Measurements from ENCODE around the gene RABGGTA.

Gene RABGGTA

GRCh38 chr14:24268225-24268624, 3.2 kb downstream of the RABGGTA start:
- no peak for DNase-seq
- no peak overlapping the region for H2AK5ac ChIP-seq (ENCODE audit: low read length, severe bottlenecking)
- no peak overlapping the region for H3K4ac ChIP-seq (ENCODE audit: low read depth in 1 of 2, low read length in 2 of 2)
- H2BK5ac ChIP-seq (ENCODE audit: low read depth, low read length, poor library complexity, severe bottlenecking) = no peak overlapping the region
- no peak overlapping the region for H3K18ac ChIP-seq (ENCODE audit: low read depth in 1 of 2, low read length in 2 of 2)
- H3K27ac ChIP-seq (ENCODE audit: low read length, poor library complexity, severe bottlenecking) = no peak overlapping the region
- no peak overlapping the region for H2BK15ac ChIP-seq (ENCODE audit: low read depth, poor library complexity, severe bottlenecking)
- WGBS = 95% methylated on average over 9 of the region's 9 CpGs
- H3K4me3 ChIP-seq (ENCODE audit: insufficient read depth in 1 of 2, low read depth in 1 of 2, low read length in 2 of 2) = no peak overlapping the region
- H3K4me2 ChIP-seq (ENCODE audit: low read length, poor library complexity, severe bottlenecking) = no peak overlapping the region
- no peaks in the 10 kb centered on the region for H3K9me3 ChIP-seq (ENCODE audit: control insufficient read depth, low read length)
- no peak overlapping the region for H3K14ac ChIP-seq (ENCODE audit: low read length in 2 of 2)
- no peak overlapping the region for H2AFZ ChIP-seq (ENCODE audit: low read depth, low read length)
- no peak overlapping the region for H4K91ac ChIP-seq (ENCODE audit: low read length)
- H2BK12ac ChIP-seq (ENCODE audit: low read length in 2 of 2) = no peak overlapping the region
- H3K4me1 ChIP-seq (ENCODE audit: control insufficient read depth, insufficient read depth, low read depth, low read length) = peaks cover 9% of the 10 kb centered on the region
- H3K36me3 ChIP-seq (ENCODE audit: control insufficient read depth in 1 of 2, insufficient read depth in 2 of 2, low read depth in 1 of 2, low read length in 2 of 2) = peaks cover 59 to 64% of the 10 kb centered on the region in 2 experiments
- peaks cover 28% of the 10 kb centered on the region for H3K79me1 ChIP-seq (replicated peaks; ENCODE audit: low read length, poor library complexity, severe bottlenecking)
- no peak overlapping the region for H4K8ac ChIP-seq (ENCODE audit: low read length)
- H3K23ac ChIP-seq (ENCODE audit: low read length in 2 of 2) = no peak overlapping the region
- H2BK120ac ChIP-seq (ENCODE audit: low read depth, low read length) = no peak overlapping the region
- H3K27me3 ChIP-seq (ENCODE audit: control insufficient read depth in 1 of 2, insufficient read depth in 1 of 2, low read length in 2 of 2) = no peaks in the 10 kb centered on the region
- H3K9ac ChIP-seq (ENCODE audit: low read length) = no peak overlapping the region

GRCh38 chr14:24267516-24267915, 3.9 kb downstream of the RABGGTA start:
- Histone ChIP-seq H3K9ac (ENCODE audit: low read length) (no peak overlapping the region), H3K27me3 (ENCODE audit: control insufficient read depth in 1 of 2, insufficient read depth in 1 of 2, low read length in 2 of 2) (no peaks in the 10 kb centered on the region), H3K14ac (ENCODE audit: low read length in 2 of 2) (no peak overlapping the region), H3K4me2 (ENCODE audit: low read length, poor library complexity, severe bottlenecking) (no peak overlapping the region), H4K91ac (ENCODE audit: low read length) (no peak overlapping the region), H2AK5ac (ENCODE audit: low read length, severe bottlenecking) (no peak overlapping the region), H3K9me3 (ENCODE audit: control insufficient read depth, low read length) (no peaks in the 10 kb centered on the region), H3K18ac (ENCODE audit: low read depth in 1 of 2, low read length in 2 of 2) (no peak overlapping the region), H3K4me1 (ENCODE audit: control insufficient read depth, insufficient read depth, low read depth, low read length) (peaks cover 9% of the 10 kb centered on the region), H2BK15ac (ENCODE audit: low read depth, poor library complexity, severe bottlenecking) (no peak overlapping the region), H3K79me1 (replicated peaks; ENCODE audit: low read length, poor library complexity, severe bottlenecking) (peaks cover 26% of the 10 kb centered on the region), H3K4me3 (ENCODE audit: insufficient read depth in 1 of 2, low read depth in 1 of 2, low read length in 2 of 2) (peak overlapping the region in 1 of 2 experiments; percentile 35), H2BK120ac (ENCODE audit: low read depth, low read length) (no peak overlapping the region), H4K8ac (ENCODE audit: low read length) (no peak overlapping the region), H2BK12ac (ENCODE audit: low read length in 2 of 2) (no peak overlapping the region), H2BK5ac (ENCODE audit: low read depth, low read length, poor library complexity, severe bottlenecking) (no peak overlapping the region), H3K27ac (ENCODE audit: low read length, poor library complexity, severe bottlenecking) (no peak overlapping the region), H2AFZ (ENCODE audit: low read depth, low read length) (no peak overlapping the region), H3K36me3 (ENCODE audit: control insufficient read depth in 1 of 2, insufficient read depth in 2 of 2, low read depth in 1 of 2, low read length in 2 of 2) (peaks cover 59 to 64% of the 10 kb centered on the region in 2 experiments), H3K23ac (ENCODE audit: low read length in 2 of 2) (peak overlapping the region in 1 of 2 experiments; percentile 32), H3K4ac (ENCODE audit: low read depth in 1 of 2, low read length in 2 of 2) (no peak overlapping the region)
- WGBS = 92% methylated on average over 9 of the region's 9 CpGs
- no peak for DNase-seq

GRCh38 chr14:24266344-24267244, 4.8 kb downstream of the RABGGTA start:
- Histone ChIP-seq H3K4me1 (ENCODE audit: control insufficient read depth, insufficient read depth, low read depth, low read length) (peaks cover 9% of the 10 kb centered on the region), H2BK12ac (ENCODE audit: low read length in 2 of 2) (no peak overlapping the region), H3K36me3 (ENCODE audit: control insufficient read depth in 1 of 2, insufficient read depth in 2 of 2, low read depth in 1 of 2, low read length in 2 of 2) (peaks cover 59 to 66% of the 10 kb centered on the region in 2 experiments), H4K8ac (ENCODE audit: low read length) (no peak overlapping the region), H3K9me3 (ENCODE audit: control insufficient read depth, low read length) (no peaks in the 10 kb centered on the region), H3K27me3 (ENCODE audit: control insufficient read depth in 1 of 2, insufficient read depth in 1 of 2, low read length in 2 of 2) (no peaks in the 10 kb centered on the region), H2BK15ac (ENCODE audit: low read depth, poor library complexity, severe bottlenecking) (no peak overlapping the region), H2AFZ (ENCODE audit: low read depth, low read length) (no peak overlapping the region), H3K4me2 (ENCODE audit: low read length, poor library complexity, severe bottlenecking) (no peak overlapping the region), H2BK120ac (ENCODE audit: low read depth, low read length) (no peak overlapping the region), H4K91ac (ENCODE audit: low read length) (no peak overlapping the region), H3K27ac (ENCODE audit: low read length, poor library complexity, severe bottlenecking) (no peak overlapping the region), H3K79me1 (replicated peaks; ENCODE audit: low read length, poor library complexity, severe bottlenecking) (peaks cover 21% of the 10 kb centered on the region), H2AK5ac (ENCODE audit: low read length, severe bottlenecking) (no peak overlapping the region), H3K9ac (ENCODE audit: low read length) (no peak overlapping the region), H3K4ac (ENCODE audit: low read depth in 1 of 2, low read length in 2 of 2) (no peak overlapping the region), H2BK5ac (ENCODE audit: low read depth, low read length, poor library complexity, severe bottlenecking) (no peak overlapping the region), H3K18ac (ENCODE audit: low read depth in 1 of 2, low read length in 2 of 2) (no peak overlapping the region), H3K14ac (ENCODE audit: low read length in 2 of 2) (no peak overlapping the region), H3K4me3 (ENCODE audit: insufficient read depth in 1 of 2, low read depth in 1 of 2, low read length in 2 of 2) (no peak overlapping the region), H3K23ac (ENCODE audit: low read length in 2 of 2) (no peak overlapping the region)
- DNase-seq = no peak
- WGBS = 94% methylated on average over 18 of the region's 18 CpGs

- Histone ChIP-seq H3K14ac (ENCODE audit: low read length in 2 of 2) (no peak overlapping the region), H4K91ac (ENCODE audit: low read length) (no peak overlapping the region), H3K9me3 (ENCODE audit: control insufficient read depth, low read length) (no peaks in the 10 kb centered on the region), H3K4me2 (ENCODE audit: low read length, poor library complexity, severe bottlenecking) (no peak overlapping the region), H4K8ac (ENCODE audit: low read length) (no peak overlapping the region), H2BK12ac (ENCODE audit: low read length in 2 of 2) (no peak overlapping the region), H3K79me1 (replicated peaks; ENCODE audit: low read length, poor library complexity, severe bottlenecking) (peaks cover 7% of the 10 kb centered on the region), H3K18ac (ENCODE audit: low read depth in 1 of 2, low read length in 2 of 2) (no peak overlapping the region), H3K36me3 (ENCODE audit: control insufficient read depth in 1 of 2, insufficient read depth in 2 of 2, low read depth in 1 of 2, low read length in 2 of 2) (peaks cover 48 to 68% of the 10 kb centered on the region in 2 experiments), H2BK120ac (ENCODE audit: low read depth, low read length) (no peak overlapping the region), H2AFZ (ENCODE audit: low read depth, low read length) (no peak overlapping the region), H2AK5ac (ENCODE audit: low read length, severe bottlenecking) (no peak overlapping the region), H2BK5ac (ENCODE audit: low read depth, low read length, poor library complexity, severe bottlenecking) (no peak overlapping the region), H3K4ac (ENCODE audit: low read depth in 1 of 2, low read length in 2 of 2) (no peak overlapping the region), H3K27me3 (ENCODE audit: control insufficient read depth in 1 of 2, insufficient read depth in 1 of 2, low read length in 2 of 2) (no peaks in the 10 kb centered on the region), H3K27ac (ENCODE audit: low read length, poor library complexity, severe bottlenecking) (no peak overlapping the region), H3K4me1 (ENCODE audit: control insufficient read depth, insufficient read depth, low read depth, low read length) (peaks cover 3% of the 10 kb centered on the region), H3K4me3 (ENCODE audit: insufficient read depth in 1 of 2, low read depth in 1 of 2, low read length in 2 of 2) (no peak overlapping the region), H3K9ac (ENCODE audit: low read length) (no peak overlapping the region), H3K23ac (ENCODE audit: low read length in 2 of 2) (no peak overlapping the region), H2BK15ac (ENCODE audit: low read depth, poor library complexity, severe bottlenecking) (no peak overlapping the region)
- no peak for DNase-seq
- 92% methylated on average over 6 of the region's 6 CpGs for WGBS
Measured at GRCh38 chr14:24264298-24264697, 7.1 kb downstream of the RABGGTA start.

Data from mesenchymal stem cell (in vitro differentiated cells and primary cell).